ENCODE measurements around the gene COP1.
"Not testable (repeated sequence)": the region's sequence is repeated elsewhere in the genome, so short reads cannot be mapped to it uniquely, and the experiment has no call there.

Gene COP1

DNA sequence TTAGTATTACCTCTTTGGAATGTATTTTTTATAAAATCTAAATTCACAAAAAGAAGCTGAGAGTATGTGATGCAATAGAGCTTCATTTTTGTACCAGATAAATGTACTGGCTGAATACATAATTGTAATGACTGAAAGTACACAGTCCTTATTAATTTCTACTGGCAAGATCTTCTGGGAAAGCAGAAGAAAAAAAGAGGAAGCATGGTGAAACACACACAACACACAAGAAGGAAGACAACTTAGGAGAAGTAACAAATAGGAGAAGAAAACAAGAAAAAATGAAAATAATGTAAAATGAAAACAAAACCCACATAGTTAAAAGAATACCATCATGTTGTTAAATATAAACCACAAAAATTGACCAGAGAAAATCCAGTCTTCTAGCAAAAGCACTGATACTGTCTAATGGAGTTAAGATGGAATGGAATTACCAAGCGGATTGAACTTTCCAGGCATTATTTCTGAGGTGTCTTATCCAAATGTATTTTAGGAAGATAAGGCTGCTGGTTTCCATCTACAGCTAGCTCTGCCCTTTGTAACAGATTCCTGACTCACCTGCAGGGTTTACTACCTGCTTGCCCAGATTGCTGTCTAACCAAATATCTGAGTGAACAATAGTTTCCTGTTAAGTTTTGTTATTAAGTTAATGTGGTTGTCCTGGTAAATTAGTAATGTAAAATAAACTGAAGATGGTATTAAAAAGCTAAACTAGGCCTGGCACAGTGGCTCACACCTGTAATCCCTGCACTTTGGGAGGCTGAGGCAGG, 4.5 kb upstream of the COP1 start:
- H3K4me3 ChIP-seq, result no peak overlapping the region
- H3K27me3 ChIP-seq (ENCODE audit: low read depth), result peaks cover 3% of the 10 kb centered on the region; the same call in 1 of the 2 replicates
- H3K36me3 ChIP-seq (replicated peaks), result no peaks in the 10 kb centered on the region
- in situ Hi-C loops (cut with MboI; ENCODE audit: low sequenced_read_pairs), result no loop called here
- H3K9me3 ChIP-seq, result no peaks in the 10 kb centered on the region
- H3K4me1 ChIP-seq, result 0 out of 2 replicates have a peak, but pooled peaks cover 4% of the 10 kb centered on the region
- DNase-seq (ENCODE audit: low spot score in 2 of 2), result no peak

DNA sequence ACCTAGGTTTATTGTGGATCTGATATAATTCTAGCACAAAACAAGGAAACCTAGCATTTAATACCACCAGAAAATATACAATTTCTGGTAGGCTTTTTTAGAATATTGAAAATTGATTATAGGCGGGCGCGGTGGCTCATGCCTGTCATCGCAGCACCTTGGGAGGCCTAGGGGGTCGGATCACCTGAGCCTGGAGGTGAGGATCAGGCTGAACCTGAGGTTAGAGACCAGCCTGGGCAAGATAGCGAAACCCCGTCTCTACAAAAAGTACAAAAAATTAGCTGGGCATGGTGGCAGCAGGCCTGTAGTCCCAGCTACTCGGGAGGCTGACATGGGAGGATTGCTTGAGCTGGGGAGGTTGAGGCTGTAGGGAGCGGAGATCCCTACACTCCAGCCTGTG, 948 bp upstream of the COP1 start:
- no peaks in the 10 kb centered on the region for H3K27me3 ChIP-seq (ENCODE audit: low read depth)
- peak overlapping the region; percentile 89 for H3K4me3 ChIP-seq
- peaks cover 11% of the 10 kb centered on the region for H3K4me1 ChIP-seq
- peaks cover 3% of the 10 kb centered on the region; the same call in 1 of the 2 replicates for H3K36me3 ChIP-seq (replicated peaks)
- no peaks in the 10 kb centered on the region for H3K9me3 ChIP-seq
- in situ Hi-C loops (cut with MboI; ENCODE audit: low sequenced_read_pairs), result no loop called here
- DNase-seq (ENCODE audit: low spot score in 2 of 2), result no peak

DNA sequence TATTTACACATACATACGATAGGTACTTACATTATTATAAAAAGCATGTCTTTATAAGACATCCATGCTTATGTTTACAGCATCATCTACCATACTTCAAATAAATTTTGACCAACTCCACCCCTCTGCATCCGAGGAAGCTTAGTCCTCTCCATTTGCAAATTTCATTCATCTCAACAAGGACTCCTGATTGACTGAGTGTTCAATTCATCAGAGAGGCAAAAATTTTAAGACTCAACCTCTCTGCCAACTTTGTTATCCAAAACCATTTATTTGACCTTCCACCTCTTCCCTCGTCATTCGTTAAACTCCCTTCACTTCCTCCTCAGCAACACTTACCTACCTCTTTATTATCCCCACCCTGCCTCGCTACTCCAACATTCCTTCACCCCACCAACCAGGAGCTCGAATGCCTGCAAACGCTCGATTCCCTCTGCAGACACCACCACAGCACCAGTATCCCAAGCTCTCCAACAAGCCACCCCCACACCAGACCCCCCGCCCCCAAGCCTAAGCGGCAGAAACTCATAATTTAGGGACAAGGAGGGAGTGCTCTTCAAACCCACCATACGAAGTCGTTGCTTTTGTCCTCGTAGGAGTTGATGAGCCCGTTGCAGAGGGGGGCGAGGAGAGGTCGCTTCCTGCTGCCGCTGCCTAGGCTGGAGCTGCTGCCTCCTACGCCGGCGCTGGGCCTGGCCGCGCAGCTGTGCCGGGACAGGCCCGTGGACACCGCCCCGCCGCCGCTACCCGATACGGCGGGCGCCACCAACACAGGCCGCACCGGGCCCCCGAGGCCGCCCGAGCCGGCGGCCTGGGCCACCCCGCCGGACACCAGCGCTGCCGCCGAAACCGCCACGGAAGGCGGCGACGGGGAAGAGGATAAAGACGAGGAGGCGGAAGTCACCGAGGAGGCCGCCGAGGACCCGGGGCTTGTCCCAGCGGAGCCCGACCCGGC, 803 bp downstream of the COP1 start:
- Histone ChIP-seq H3K4me1 (peaks cover 11% of the 10 kb centered on the region), H3K9me3 (no peaks in the 10 kb centered on the region), H3K4me3 (peak overlapping the region; percentile 89), H3K36me3 (replicated peaks) (peaks cover 3% of the 10 kb centered on the region; the same call in 1 of the 2 replicates), H3K27me3 (ENCODE audit: low read depth) (no peaks in the 10 kb centered on the region)
- in situ Hi-C loops (cut with MboI; ENCODE audit: low sequenced_read_pairs), result no loop called here
- DNase-seq (ENCODE audit: low spot score in 2 of 2), result peak; percentile 63 to 77

DNA sequence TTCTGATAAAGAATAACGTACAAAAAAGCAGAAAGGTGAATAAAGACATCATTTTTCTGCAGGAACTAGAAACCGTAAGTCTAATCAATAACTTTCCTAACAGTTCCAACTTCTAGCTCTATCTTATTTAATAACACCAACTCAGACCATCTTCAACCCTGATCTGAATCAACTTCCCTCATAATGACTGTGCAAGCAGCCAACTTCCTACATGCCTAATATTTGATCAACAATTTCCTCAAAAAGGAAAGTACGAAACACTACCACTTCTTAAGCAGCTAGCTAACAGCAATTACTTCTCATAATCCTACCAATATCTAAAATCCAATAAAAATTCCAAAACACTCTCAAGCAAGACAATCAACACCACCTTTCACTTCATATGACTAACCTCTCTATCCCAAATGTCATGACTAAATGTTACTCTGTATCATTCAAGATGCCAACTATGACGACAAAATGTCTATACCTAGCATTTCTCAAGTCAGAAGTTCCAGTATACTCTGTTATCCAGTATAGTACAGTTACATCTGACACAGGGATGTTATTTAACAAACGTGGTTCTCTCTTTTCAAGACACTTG, 1.7 kb downstream of the COP1 start:
- peaks cover 3% of the 10 kb centered on the region; the same call in 1 of the 2 replicates for H3K36me3 ChIP-seq (replicated peaks)
- H3K4me1 ChIP-seq, result peaks cover 11% of the 10 kb centered on the region
- no peaks in the 10 kb centered on the region for H3K9me3 ChIP-seq
- no peaks in the 10 kb centered on the region for H3K27me3 ChIP-seq (ENCODE audit: low read depth)
- in situ Hi-C loops (cut with MboI; ENCODE audit: low sequenced_read_pairs), result no loop called here
- H3K4me3 ChIP-seq, result peak overlapping the region; percentile 89
- no peak for DNase-seq (ENCODE audit: low spot score in 2 of 2)

DNA sequence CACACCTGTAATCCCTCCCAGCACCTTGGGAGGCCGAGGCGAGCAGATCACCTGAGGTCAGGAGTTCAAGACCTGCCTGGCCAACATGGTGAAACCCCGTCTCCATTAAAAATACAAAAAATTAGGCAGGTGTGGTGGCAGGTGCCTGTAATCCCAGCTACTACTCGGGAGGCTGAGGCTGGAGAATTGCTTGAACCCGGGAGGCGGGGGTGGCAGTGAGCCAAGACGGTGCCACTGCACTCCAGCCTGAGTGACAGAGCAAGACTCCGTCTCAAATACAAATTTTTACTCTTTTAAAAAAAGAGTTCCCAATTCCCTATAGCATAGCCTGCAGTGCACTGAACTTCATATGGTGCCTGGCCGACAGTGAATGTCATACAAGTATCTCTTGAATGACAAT, 2.4 kb downstream of the COP1 start:
- H3K9me3 ChIP-seq; H3K27me3 ChIP-seq (ENCODE audit: low read depth); in situ Hi-C loops (cut with MboI; ENCODE audit: low sequenced_read_pairs); H3K36me3 ChIP-seq (replicated peaks): not testable (repeated sequence)
- Histone ChIP-seq H3K4me3 (peak overlapping the region; percentile 89), H3K4me1 (peaks cover 11% of the 10 kb centered on the region)
- DNase-seq (ENCODE audit: low spot score in 2 of 2), result peak in 1 of 2 experiments; percentile 40

DNA sequence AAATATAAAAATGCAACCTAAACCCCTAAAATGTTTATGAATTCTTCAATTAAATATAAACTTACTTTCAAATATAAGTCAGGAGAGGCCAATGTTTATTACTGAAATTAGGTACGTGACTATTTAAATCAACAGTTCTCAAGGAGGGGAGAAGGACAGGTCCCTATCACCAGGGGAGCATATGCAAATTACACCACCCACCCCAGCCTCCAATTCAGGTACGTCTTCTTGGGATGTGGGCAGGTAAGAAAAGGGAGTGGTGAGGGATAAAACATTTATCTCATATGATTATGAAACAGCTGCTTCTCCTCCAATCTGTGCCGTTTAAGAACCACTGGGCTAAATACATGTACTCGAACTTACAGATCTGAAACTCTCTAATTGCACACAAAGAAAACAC, 3.4 kb downstream of the COP1 start:
- H3K9me3 ChIP-seq, result peaks cover 2% of the 10 kb centered on the region; the same call in 1 of the 2 replicates
- in situ Hi-C loops (cut with MboI; ENCODE audit: low sequenced_read_pairs), result no loop called here
- H3K4me1 ChIP-seq, result peaks cover 11% of the 10 kb centered on the region
- no peaks in the 10 kb centered on the region for H3K27me3 ChIP-seq (ENCODE audit: low read depth)
- peaks cover 3% of the 10 kb centered on the region; the same call in 1 of the 2 replicates for H3K36me3 ChIP-seq (replicated peaks)
- DNase-seq (ENCODE audit: low spot score in 2 of 2), result no peak
- no peak overlapping the region for H3K4me3 ChIP-seq

DNA sequence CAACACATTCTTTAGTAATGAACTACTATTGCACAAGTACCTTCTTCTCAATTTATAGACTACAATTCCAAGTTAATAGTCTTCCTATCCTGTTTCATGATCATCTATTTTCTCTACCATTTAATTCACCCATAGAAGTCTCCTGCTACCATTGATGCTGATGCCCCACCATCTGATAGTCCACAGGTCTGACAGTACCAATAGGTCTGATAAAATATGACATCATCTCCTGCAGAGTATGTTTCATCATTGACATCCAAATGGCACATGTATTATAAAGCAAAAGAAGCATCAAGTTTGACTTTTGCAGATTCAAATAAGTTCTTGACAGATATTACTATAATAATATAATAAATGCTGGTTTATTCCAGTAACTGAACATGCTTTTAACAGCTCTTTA, 5.5 kb downstream of the COP1 start:
- in situ Hi-C loops (cut with MboI; ENCODE audit: low sequenced_read_pairs), result no loop called here
- H3K4me1 ChIP-seq, result peaks cover 8% of the 10 kb centered on the region
- DNase-seq (ENCODE audit: low spot score in 2 of 2), result no peak
- H3K36me3 ChIP-seq (replicated peaks), result peaks cover 3% of the 10 kb centered on the region; the same call in 1 of the 2 replicates
- peaks cover 4% of the 10 kb centered on the region; the same call in 1 of the 2 replicates for H3K9me3 ChIP-seq
- H3K27me3 ChIP-seq (ENCODE audit: low read depth), result no peaks in the 10 kb centered on the region
- no peak overlapping the region for H3K4me3 ChIP-seq

DNA sequence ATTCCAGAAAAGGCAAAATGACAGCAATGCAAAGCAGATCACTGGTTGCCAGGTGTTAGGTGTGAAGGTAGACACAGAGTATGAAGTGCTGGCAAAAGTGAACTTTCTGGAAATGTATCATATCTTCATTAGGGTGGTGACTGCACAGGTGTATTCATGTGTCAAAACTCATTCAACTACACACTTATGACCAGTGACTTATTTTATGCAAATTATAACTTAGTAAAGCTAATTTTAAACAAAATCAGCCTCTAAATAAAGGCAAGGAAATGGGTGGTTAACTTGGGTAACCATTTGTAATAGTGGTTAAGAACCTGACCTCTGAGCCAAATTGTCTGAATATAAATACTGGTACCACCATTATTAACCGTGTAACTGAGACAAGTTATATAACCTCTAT, 7.4 kb downstream of the COP1 start:
- H3K4me1 ChIP-seq, result peaks cover 3% of the 10 kb centered on the region
- H3K9me3 ChIP-seq, result peaks cover 4% of the 10 kb centered on the region; the same call in 1 of the 2 replicates
- H3K27me3 ChIP-seq (ENCODE audit: low read depth), result no peaks in the 10 kb centered on the region
- in situ Hi-C loops (cut with MboI; ENCODE audit: low sequenced_read_pairs), result no loop called here
- DNase-seq (ENCODE audit: low spot score in 2 of 2), result no peak
- H3K4me3 ChIP-seq, result no peak overlapping the region
- H3K36me3 ChIP-seq (replicated peaks), result no peaks in the 10 kb centered on the region

DNA sequence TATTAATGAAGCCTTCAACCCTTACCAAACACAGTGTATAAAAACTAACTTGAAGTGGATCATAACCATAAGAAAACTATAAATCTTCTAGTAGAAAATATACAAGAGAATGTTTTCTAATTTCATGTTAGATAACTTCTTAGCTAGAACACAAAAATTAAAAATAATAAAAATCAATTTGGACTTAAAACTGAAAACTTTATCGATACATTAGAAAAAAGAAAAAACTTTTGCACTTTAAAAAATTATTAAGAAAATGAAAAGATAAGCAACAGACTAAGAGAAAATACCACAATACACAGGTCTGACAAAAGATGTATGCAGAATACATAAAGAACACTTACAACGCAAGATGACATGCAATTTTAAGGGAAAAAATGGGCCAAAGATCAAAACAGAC, 8.7 kb downstream of the COP1 start:
- no peaks in the 10 kb centered on the region for H3K27me3 ChIP-seq (ENCODE audit: low read depth)
- H3K36me3 ChIP-seq (replicated peaks), result no peaks in the 10 kb centered on the region
- H3K4me3 ChIP-seq, result no peak overlapping the region
- no peak for DNase-seq (ENCODE audit: low spot score in 2 of 2)
- H3K4me1 ChIP-seq, result peaks cover 2% of the 10 kb centered on the region
- in situ Hi-C loops (cut with MboI; ENCODE audit: low sequenced_read_pairs), result no loop called here
- H3K9me3 ChIP-seq, result peaks cover 4% of the 10 kb centered on the region; the same call in 1 of the 2 replicates

DNA sequence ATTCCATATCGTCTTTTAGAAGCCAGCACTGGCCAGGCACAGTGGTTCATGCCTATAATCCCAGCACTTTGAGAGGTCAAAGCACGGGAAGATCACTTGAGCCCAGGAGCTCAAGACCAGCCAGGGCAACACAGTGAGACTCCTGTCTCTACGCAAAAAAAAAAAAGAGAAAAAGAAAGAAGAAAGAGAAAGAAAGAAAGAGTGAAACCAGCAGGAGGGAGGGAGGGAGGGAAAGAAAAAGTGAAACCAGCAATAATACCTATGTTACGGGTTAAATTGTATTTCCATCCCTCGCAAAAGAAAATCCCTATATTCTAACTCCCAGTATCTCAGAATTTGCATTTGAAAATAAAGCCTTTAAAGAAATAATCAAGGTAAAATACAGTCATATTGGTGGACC, 10.4 kb downstream of the COP1 start:
- Histone ChIP-seq H3K9me3 (peaks cover 4% of the 10 kb centered on the region; the same call in 1 of the 2 replicates), H3K4me3 (no peak overlapping the region), H3K4me1 (no peaks in the 10 kb centered on the region), H3K36me3 (replicated peaks) (no peaks in the 10 kb centered on the region), H3K27me3 (ENCODE audit: low read depth) (no peaks in the 10 kb centered on the region)
- in situ Hi-C loops (cut with MboI; ENCODE audit: low sequenced_read_pairs), result no loop called here
- DNase-seq (ENCODE audit: low spot score in 2 of 2), result no peak

DNA sequence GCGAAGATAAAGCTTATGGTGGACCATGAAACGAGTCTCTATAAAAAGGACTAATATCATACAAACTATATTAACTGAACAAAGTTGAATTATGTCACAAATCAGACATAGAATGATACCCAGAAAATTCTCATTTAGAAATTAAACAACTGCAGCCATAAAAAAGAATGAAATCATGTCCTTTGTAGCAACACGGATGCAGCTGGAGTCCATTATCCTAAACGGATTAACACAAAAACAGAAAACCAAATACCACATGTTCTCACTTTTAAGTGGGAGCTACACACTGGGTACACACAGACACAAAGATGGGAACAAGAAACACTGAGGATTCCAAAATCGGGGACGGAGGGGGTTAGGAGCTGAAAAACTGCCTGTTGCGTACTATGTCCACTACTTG, 11.5 kb downstream of the COP1 start:
- H3K27me3 ChIP-seq (ENCODE audit: low read depth), result no peaks in the 10 kb centered on the region

DNA sequence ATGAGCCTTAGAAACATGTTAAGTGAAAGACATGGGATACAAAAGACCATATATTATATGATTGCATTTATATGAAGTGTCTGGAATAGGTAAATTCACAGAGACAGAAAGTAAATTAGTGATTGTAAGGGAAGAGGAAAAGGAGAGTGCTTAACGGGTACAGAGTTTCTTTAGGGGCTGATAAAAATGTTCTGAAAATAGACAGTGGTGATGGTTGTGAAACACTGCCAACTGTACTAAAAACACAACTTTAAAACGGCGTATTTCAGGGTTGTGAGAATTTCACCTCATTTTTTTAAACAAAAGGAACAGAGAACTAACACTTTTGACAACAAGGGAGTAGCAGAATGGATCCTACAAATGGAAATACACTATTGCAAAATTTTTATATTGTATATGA, 13.4 kb downstream of the COP1 start:
- in situ Hi-C loops (cut with MboI; ENCODE audit: low sequenced_read_pairs), result no loop called here
- H3K4me1 ChIP-seq, result no peaks in the 10 kb centered on the region
- peaks cover 2% of the 10 kb centered on the region; the same call in 1 of the 2 replicates for H3K9me3 ChIP-seq
- H3K27me3 ChIP-seq (ENCODE audit: low read depth), result no peaks in the 10 kb centered on the region
- no peak for DNase-seq (ENCODE audit: low spot score in 2 of 2)
- no peak overlapping the region for H3K4me3 ChIP-seq
- no peaks in the 10 kb centered on the region for H3K36me3 ChIP-seq (replicated peaks)

More for the DNA sequence above, 11.5 kb downstream of the COP1 start:
- DNase-seq (ENCODE audit: low spot score in 2 of 2), result no peak
- Histone ChIP-seq H3K4me1 (no peaks in the 10 kb centered on the region), H3K36me3 (replicated peaks) (no peaks in the 10 kb centered on the region), H3K9me3 (peaks cover 4% of the 10 kb centered on the region; the same call in 1 of the 2 replicates), H3K4me3 (no peak overlapping the region)
- in situ Hi-C loops (cut with MboI; ENCODE audit: low sequenced_read_pairs), result no loop called here

DNA sequence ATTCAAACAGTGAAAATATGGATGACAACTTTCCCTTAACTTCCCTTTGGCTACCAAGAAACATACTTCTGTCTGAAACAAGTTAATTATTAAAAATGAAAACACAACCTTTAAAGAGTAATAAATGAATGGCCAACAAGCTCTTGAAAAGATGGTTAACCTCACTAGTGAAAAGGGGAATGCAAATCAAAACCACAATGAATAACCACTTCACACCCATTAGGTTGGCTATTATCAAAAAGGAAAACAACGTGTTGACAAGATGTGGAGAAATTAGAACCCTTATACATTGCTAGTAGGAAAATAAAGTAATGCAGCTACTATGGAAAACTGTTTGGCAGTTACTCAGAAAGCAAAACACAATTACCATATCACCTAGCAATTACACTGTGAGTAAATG, 14.1 kb downstream of the COP1 start:
- Histone ChIP-seq H3K9me3 (no peaks in the 10 kb centered on the region), H3K4me1 (peaks cover 3% of the 10 kb centered on the region), H3K27me3 (ENCODE audit: low read depth) (no peaks in the 10 kb centered on the region), H3K36me3 (replicated peaks) (no peaks in the 10 kb centered on the region), H3K4me3 (no peak overlapping the region)
- DNase-seq (ENCODE audit: low spot score in 2 of 2), result no peak
- in situ Hi-C loops (cut with MboI; ENCODE audit: low sequenced_read_pairs), result no loop called here
